ENCODE data around the gene TMEM140.
"Not testable (repeated sequence)": the region's sequence is repeated elsewhere in the genome, so short reads cannot be mapped to it uniquely, and the experiment has no call there.

TMEM140 gene

GRCh38 chr7:135197343-135197742, 49.5 kb downstream of the TMEM140 start:
- no peak for DNase-seq

GRCh38 chr7:135197906-135198655, 50.2 kb downstream of the TMEM140 start:
- no peak for DNase-seq

GRCh38 chr7:135199439-135199838, 51.6 kb downstream of the TMEM140 start:
- DNase-seq: no peak

GRCh38 chr7:135200821-135201331, 53.0 kb downstream of the TMEM140 start:
- DNase-seq: no peak

- no peak for DNase-seq
Observed at GRCh38 chr7:135201350-135201749, 53.5 kb downstream of the TMEM140 start.

- no peak for DNase-seq
Observed at GRCh38 chr7:135204341-135204749, 56.5 kb downstream of the TMEM140 start.

GRCh38 chr7:135204876-135205275, 57.0 kb downstream of the TMEM140 start:
- DNase-seq: no peak

- DNase-seq: no peak
Observed at GRCh38 chr7:135205850-135206249, 58.0 kb downstream of the TMEM140 start.

- DNase-seq: no peak
Observed at GRCh38 chr7:135206941-135207391, 59.1 kb downstream of the TMEM140 start.

GRCh38 chr7:135207406-135208101, 59.7 kb downstream of the TMEM140 start:
- no peak for DNase-seq

- no peak for DNase-seq
Observed at GRCh38 chr7:135208102-135208793, 60.4 kb downstream of the TMEM140 start.

- DNase-seq: no peak
Observed at GRCh38 chr7:135209225-135209834, 61.5 kb downstream of the TMEM140 start.

GRCh38 chr7:135210888-135211178, 63.0 kb downstream of the TMEM140 start:
- no peak for DNase-seq

GRCh38 chr7:135211179-135211945, 63.5 kb downstream of the TMEM140 start, which contains the start of gene WDR91:
TSS of gene WDR91 (minus strand) at chr7:135211526. CDS start at chr7:135211502, 24 bp downstream.
- DNase-seq: peak; percentile 86

- not testable (repeated sequence) for DNase-seq
Observed at GRCh38 chr7:135211946-135212685, 64.2 kb downstream of the TMEM140 start.

- DNase-seq: no peak
Observed at GRCh38 chr7:135213831-135214230, 66.0 kb downstream of the TMEM140 start.

- no peak for DNase-seq
Observed at GRCh38 chr7:135215180-135215579, 67.3 kb downstream of the TMEM140 start.

- no peak for DNase-seq
Observed at GRCh38 chr7:135215698-135216097, 67.8 kb downstream of the TMEM140 start.
